ENCODE results near the gene NME7.
A peak's percentile ranks its signal among the peaks of the same experiment; 100 is the strongest.

NME7 gene

GRCh38 chr1:169118227-169118626 is 249.4 kb downstream of the NME7 start:
- H3K9me3 ChIP-seq: no peaks in the 10 kb centered on the region
- intact Hi-C loops (cut with DNase I; ENCODE audit: low total_unique reads): no loop called here
- no peak overlapping the region for H3K27ac ChIP-seq
- no peaks in the 10 kb centered on the region for H3K27me3 ChIP-seq
- peaks cover 0 to 10% (median 3%) of the 10 kb centered on the region in 4 donors for H3K4me1 ChIP-seq
- TF ChIP-seq CTCF (IDR thresholded peaks at IDR 0.05): no peak
- peaks cover 0 to 11% (median 0%) of the 10 kb centered on the region in 3 donors for H3K36me3 ChIP-seq
- DNase-seq: no peak
- H3K4me3 ChIP-seq: no peak overlapping the region

- H3K36me3 ChIP-seq: peaks cover 0 to 11% (median 0%) of the 10 kb centered on the region in 3 donors
- H3K27me3 ChIP-seq: no peaks in the 10 kb centered on the region
- intact Hi-C loops (cut with DNase I; ENCODE audit: low total_unique reads): no loop called here
- no peak for DNase-seq
- H3K27ac ChIP-seq: no peak overlapping the region
- no peak overlapping the region for H3K4me3 ChIP-seq
- peaks cover 0 to 10% (median 5%) of the 10 kb centered on the region in 4 donors for H3K4me1 ChIP-seq
- H3K9me3 ChIP-seq: no peaks in the 10 kb centered on the region
- TF ChIP-seq CTCF (IDR thresholded peaks at IDR 0.05): no peak
Observed at GRCh38 chr1:169117599-169117998, 250.0 kb downstream of the NME7 start.

- no peak for DNase-seq
- Histone ChIP-seq H3K4me3 (no peak overlapping the region), H3K36me3 (peaks cover 0 to 12% (median 0%) of the 10 kb centered on the region in 3 donors), H3K4me1 (peaks cover 0 to 10% (median 5%) of the 10 kb centered on the region in 4 donors), H3K27ac (no peak overlapping the region), H3K9me3 (no peaks in the 10 kb centered on the region), H3K27me3 (no peaks in the 10 kb centered on the region)
- intact Hi-C loops (cut with DNase I; ENCODE audit: low total_unique reads): no loop called here
- TF ChIP-seq CTCF (IDR thresholded peaks at IDR 0.05): no peak
Observed at GRCh38 chr1:169117014-169117413, 250.6 kb downstream of the NME7 start.

- H3K36me3 ChIP-seq: peaks cover 0 to 13% (median 0%) of the 10 kb centered on the region in 3 donors
- H3K4me1 ChIP-seq: peaks cover 0 to 10% (median 5%) of the 10 kb centered on the region in 4 donors
- no peak overlapping the region for H3K4me3 ChIP-seq
- DNase-seq: peak in 1 of 2 donors; percentile 37
- H3K9me3 ChIP-seq: no peaks in the 10 kb centered on the region
- H3K27ac ChIP-seq: no peak overlapping the region
- no peak for TF ChIP-seq CTCF (IDR thresholded peaks at IDR 0.05)
- no peaks in the 10 kb centered on the region for H3K27me3 ChIP-seq
- intact Hi-C loops (cut with DNase I; ENCODE audit: low total_unique reads): no loop called here
Observed at GRCh38 chr1:169115891-169116585, 251.6 kb downstream of the NME7 start.

GRCh38 chr1:169113613-169114119 is 253.9 kb downstream of the NME7 start:
- H3K9me3 ChIP-seq: no peaks in the 10 kb centered on the region
- H3K27me3 ChIP-seq: no peaks in the 10 kb centered on the region
- peaks cover 0 to 13% (median 0%) of the 10 kb centered on the region in 3 donors for H3K36me3 ChIP-seq
- no peak for DNase-seq
- no peak overlapping the region for H3K4me3 ChIP-seq
- intact Hi-C loops (cut with DNase I; ENCODE audit: low total_unique reads): no loop called here
- peaks cover 0 to 23% (median 9%) of the 10 kb centered on the region in 4 donors for H3K4me1 ChIP-seq
- no peak overlapping the region for H3K27ac ChIP-seq
- TF ChIP-seq CTCF (IDR thresholded peaks at IDR 0.05): no peak
